K562 (cell line): ENCODE measurements around the gene FN3KRP. TPM values are rescaled to one million over a fixed set of nuclear protein-coding genes. Genes with fewer than 3 reads are reported as not detected.
A peak's percentile ranks its signal among the peaks of the same experiment; 100 is the strongest.

Experiments
- CBFA2T2 ChIP-seq: fragments of 450-650 bp; conservative IDR thresholded peaks from 2 replicates; pipeline ENCODE4 v1.6.1; 2017; ENCODE audit warnings: mild to moderate bottlenecking
- CTCF ChIP-seq, 3 experiments: IDR thresholded peaks in 2 of 3; conservative IDR thresholded peaks in 1 of 3; 2 replicates each; pipeline ENCODE4 v1.5.1; 2011 to 2012; ENCODE audit warnings: low read length in 3 of 3, mild to moderate bottlenecking in 3 of 3, control low read depth in 2 of 3, improper control_type of control experiment in 1 of 3, inconsistent platforms in 1 of 3, low read depth in 1 of 3, mixed read lengths in 1 of 3, moderate library complexity in 1 of 3; ENCODE audit not compliant: insufficient read depth in 2 of 3
- CXXC5 ChIP-seq: fragments of 250-450 bp; sonication (Bioruptor Pico); IDR thresholded peaks from 2 replicates; pipeline ENCODE4 v1.8.0; 2022; ENCODE audit warnings: inconsistent platforms, mild to moderate bottlenecking, moderate library complexity
- GABPB1 ChIP-seq: sonication (generic); formaldehyde crosslinking; IDR thresholded peaks from 2 replicates; pipeline ENCODE4 v1.8.0; 2022; ENCODE audit warnings: mild to moderate bottlenecking, missing genetic modification reagents
- MAZ ChIP-seq, 2 experiments: fragments of 450-650 bp in 1 of 2; sonication (generic) in 1 of 2; formaldehyde crosslinking; IDR thresholded peaks in 1 of 2; conservative IDR thresholded peaks in 1 of 2; 2 replicates each; pipeline versions ENCODE4 v1.4.0 to v1.5.0; 2020; ENCODE audit warnings: mild to moderate bottlenecking in 1 of 2, missing genetic modification reagents in 1 of 2
- SIRT6 ChIP-seq: IDR thresholded peaks from one replicate; pipeline ENCODE4 v1.6.1; 2012; ENCODE audit warnings: low read depth, mild to moderate bottlenecking, control low read depth, inconsistent platforms, low read length, moderate library complexity
- STAG1 ChIP-seq: sonication (generic); formaldehyde crosslinking; IDR thresholded peaks from 2 replicates; pipeline ENCODE4 v1.5.0; 2020; ENCODE audit warnings: missing genetic modification reagents, borderline replicate concordance
- ZBTB33 ChIP-seq: sonication (generic); formaldehyde crosslinking; IDR thresholded peaks from 2 replicates; pipeline ENCODE4 v1.8.1; 2023; ENCODE audit warnings: mild to moderate bottlenecking, missing genetic modification reagents
- ZNF263 ChIP-seq: sonication (generic); formaldehyde crosslinking; IDR thresholded peaks from 2 replicates; pipeline ENCODE4 v1.8.0; 2022; ENCODE audit warnings: mild to moderate bottlenecking, missing genetic modification reagents, borderline replicate concordance
- ZNF3 ChIP-seq: fragments of 250-450 bp; sonication (Bioruptor Pico); IDR thresholded peaks from 2 replicates; pipeline ENCODE4 v1.5.0; 2021; ENCODE audit warnings: mild to moderate bottlenecking, moderate library complexity
- ZNF699 ChIP-seq: fragments of 250-450 bp; sonication (Bioruptor Pico); IDR thresholded peaks from 2 replicates; pipeline ENCODE4 v1.8.0; 2021; ENCODE audit warnings: mild to moderate bottlenecking, moderate library complexity; ENCODE audit not compliant: insufficient replicate concordance
- polyA plus RNA-seq, 8 experiments: library from polyadenylated mRNA; depleted of rRNA in 4 of 8; stranded (reverse) in 5 of 8; unstranded in 3 of 8; fragments of >200 nt; fragmentation: Nextera tagmentation in 2 of 8; fragmentation: Illumina TruSeq in 1 of 8; extraction: Ambion mirVana in 2 of 8; extraction: Trizol in 1 of 8; gene quantifications; 2 replicates each; pipeline versions ENCODE4 v1.2.1 to v1.2.3, GENCODE V29; 2011 to 2014; ENCODE audit warnings: inconsistent platforms in 1 of 8, missing spikeins in 1 of 8
- total RNA-seq, 7 experiments: library from RNA; depleted of rRNA in 6 of 7; stranded (reverse); fragments of >200 nt in 6 of 7; fragmentation: Illumina TruSeq in 2 of 7; extraction: Trizol in 2 of 7; gene quantifications; 2 replicates each; pipeline versions ENCODE4 v1.2.1 to v1.2.3, GENCODE V29; 2011 to 2021; ENCODE audit warnings: low replicate concordance in 1 of 7
- TF ChIP-seq, protein P1 (sequence below), 2 experiments: fragments of 450-650 bp; formaldehyde crosslinking in 1 of 2; IDR thresholded peaks; 2 replicates each; pipeline versions ENCODE4 v1.4.0 to v1.6.1; 2014 to 2020; ENCODE audit warnings: mild to moderate bottlenecking in 2 of 2, borderline replicate concordance in 1 of 2, low read depth in 1 of 2
- TF ChIP-seq, protein P2 (sequence below): sonication (generic); formaldehyde crosslinking; IDR thresholded peaks from 2 replicates; pipeline ENCODE4 v1.8.0; 2022; ENCODE audit warnings: mild to moderate bottlenecking, missing genetic modification reagents

Gene FN3KRP
- total and polyA plus RNA-seq, 9 of the 15 experiments (the other 6 are each of a cell fraction or from before 2014, with no cell fraction given): 2.0 to 32.1 (median 24.9) TPM

- peak; percentile 83 for TF ChIP-seq ZBTB33 (CRISPR knock-in tag)
- peak; percentile 44; the same call in 1 of the 2 replicates for TF ChIP-seq GABPB1 (CRISPR knock-in tag)
- TF ChIP-seq ZNF3 (CRISPR knock-in tag): no peak
- TF ChIP-seq MAZ (CRISPR knock-in tag; conservative IDR thresholded peaks at IDR 0.05 in 1 of 2, IDR thresholded peaks at IDR 0.05 in 1 of 2): 0 out of 4 replicates have a peak, but pooled peaks of 1 of the 2 experiments have one; percentile 28
- TF ChIP-seq SIRT6: no peak
- no peak for TF ChIP-seq ZNF699
- TF ChIP-seq ZNF263 (CRISPR knock-in tag): peak; percentile 56; the same call in 1 of the 2 replicates
- TF ChIP-seq, protein P1, sequence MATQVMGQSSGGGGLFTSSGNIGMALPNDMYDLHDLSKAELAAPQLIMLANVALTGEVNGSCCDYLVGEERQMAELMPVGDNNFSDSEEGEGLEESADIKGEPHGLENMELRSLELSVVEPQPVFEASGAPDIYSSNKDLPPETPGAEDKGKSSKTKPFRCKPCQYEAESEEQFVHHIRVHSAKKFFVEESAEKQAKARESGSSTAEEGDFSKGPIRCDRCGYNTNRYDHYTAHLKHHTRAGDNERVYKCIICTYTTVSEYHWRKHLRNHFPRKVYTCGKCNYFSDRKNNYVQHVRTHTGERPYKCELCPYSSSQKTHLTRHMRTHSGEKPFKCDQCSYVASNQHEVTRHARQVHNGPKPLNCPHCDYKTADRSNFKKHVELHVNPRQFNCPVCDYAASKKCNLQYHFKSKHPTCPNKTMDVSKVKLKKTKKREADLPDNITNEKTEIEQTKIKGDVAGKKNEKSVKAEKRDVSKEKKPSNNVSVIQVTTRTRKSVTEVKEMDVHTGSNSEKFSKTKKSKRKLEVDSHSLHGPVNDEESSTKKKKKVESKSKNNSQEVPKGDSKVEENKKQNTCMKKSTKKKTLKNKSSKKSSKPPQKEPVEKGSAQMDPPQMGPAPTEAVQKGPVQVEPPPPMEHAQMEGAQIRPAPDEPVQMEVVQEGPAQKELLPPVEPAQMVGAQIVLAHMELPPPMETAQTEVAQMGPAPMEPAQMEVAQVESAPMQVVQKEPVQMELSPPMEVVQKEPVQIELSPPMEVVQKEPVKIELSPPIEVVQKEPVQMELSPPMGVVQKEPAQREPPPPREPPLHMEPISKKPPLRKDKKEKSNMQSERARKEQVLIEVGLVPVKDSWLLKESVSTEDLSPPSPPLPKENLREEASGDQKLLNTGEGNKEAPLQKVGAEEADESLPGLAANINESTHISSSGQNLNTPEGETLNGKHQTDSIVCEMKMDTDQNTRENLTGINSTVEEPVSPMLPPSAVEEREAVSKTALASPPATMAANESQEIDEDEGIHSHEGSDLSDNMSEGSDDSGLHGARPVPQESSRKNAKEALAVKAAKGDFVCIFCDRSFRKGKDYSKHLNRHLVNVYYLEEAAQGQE (IDR thresholded peaks at IDR 0.05; ENCODE audit: borderline replicate concordance): peak; percentile 80
- TF ChIP-seq, protein P1 (CRISPR knock-in tag; IDR thresholded peaks at IDR 0.05; ENCODE audit: low read depth): no peak
- TF ChIP-seq CXXC5: peak; percentile 48; the same call in 1 of the 2 replicates
- TF ChIP-seq CTCF (IDR thresholded peaks at IDR 0.05 in 2 of 3, conservative IDR thresholded peaks at IDR 0.05 in 1 of 3; ENCODE audit: insufficient read depth in 2 of 3, low read depth in 1 of 3, low read length in 3 of 3): peak; percentile 70 to 82 (median 75)
- peak; percentile 72 for TF ChIP-seq STAG1 (CRISPR knock-in tag)
- TF ChIP-seq, protein P2, sequence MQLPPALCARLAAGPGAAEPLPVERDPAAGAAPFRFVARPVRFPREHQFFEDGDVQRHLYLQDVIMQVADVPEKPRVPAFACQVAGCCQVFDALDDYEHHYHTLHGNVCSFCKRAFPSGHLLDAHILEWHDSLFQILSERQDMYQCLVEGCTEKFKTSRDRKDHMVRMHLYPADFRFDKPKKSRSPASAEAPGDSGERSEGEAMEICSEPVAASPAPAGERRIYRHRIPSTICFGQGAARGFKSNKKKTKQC (CRISPR knock-in tag): 0 out of 2 replicates have a peak, but pooled peaks have one; percentile 44
- TF ChIP-seq CBFA2T2: no peak
Observed at GRCh38 chr17:82668631-82669099, 47.8 kb upstream of the FN3KRP start (continued).
